SU-DHL-6 (cell line): Measurements from ENCODE around the gene CPNE2.

Experiments used
- H2AFZ ChIP-seq: fragments of 200-600 bp; sonication (generic); 2 replicates; pipeline ENCODE4 v1.6.1; 2014; ENCODE audit warnings: low read depth, mild to moderate bottlenecking, moderate library complexity, mixed read lengths, antibody characterized with exemption, low read length; ENCODE audit not compliant: severe bottlenecking
- H3F3A ChIP-seq: fragments of 200-600 bp; shearing (Covaris generic); 2 replicates; pipeline ENCODE4 v1.6.0; 2016; ENCODE audit warnings: antibody characterized with exemption, mild to moderate bottlenecking; ENCODE audit not compliant: insufficient read depth
- H3K27ac ChIP-seq: fragments of 200-600 bp; sonication (generic); 2 replicates; pipeline ENCODE4 v1.5.1; 2016; ENCODE audit warnings: low read depth, mild to moderate bottlenecking, low read length, moderate library complexity, mixed read lengths
- H3K27me3 ChIP-seq: fragments of 200-600 bp; sonication (generic), shearing (Covaris generic); 2 replicates; pipeline ENCODE4 v1.6.0; 2014; ENCODE audit warnings: mild to moderate bottlenecking, low read length
- H3K36me3 ChIP-seq: fragments of 200-600 bp; sonication (generic); 2 replicates; pipeline ENCODE4 v1.6.1; 2014; ENCODE audit warnings: mild to moderate bottlenecking, low read length, mixed read lengths
- H3K4me2 ChIP-seq: fragments of 300-600, 200-600 bp; shearing (Covaris generic), sonication (generic); 2 replicates; pipeline ENCODE4 v1.6.0; 2014; ENCODE audit warnings: low read length, low read depth, mild to moderate bottlenecking; ENCODE audit not compliant: poor library complexity, severe bottlenecking
- H3K4me3 ChIP-seq: fragments of 200-600 bp; sonication (generic); 2 replicates; pipeline ENCODE4 v1.5.1; 2014; ENCODE audit warnings: antibody characterized with exemption, low read length, mild to moderate bottlenecking, mixed read lengths; ENCODE audit not compliant: insufficient read depth, poor library complexity, severe bottlenecking
- H3K79me2 ChIP-seq: fragments of 200-600 bp; sonication (generic); 2 replicates; pipeline ENCODE4 v1.6.1; 2014; ENCODE audit warnings: mild to moderate bottlenecking, low read length, moderate library complexity; ENCODE audit not compliant: insufficient read depth
- H3K9ac ChIP-seq: fragments of 200-600 bp; sonication (generic); 2 replicates; pipeline ENCODE4 v1.7.0; 2014; ENCODE audit warnings: mild to moderate bottlenecking, low read length
- H3K9me2 ChIP-seq: fragments of 200-600 bp; sonication (generic); replicated peaks from 2 replicates; pipeline ENCODE4 v1.6.1; 2014; ENCODE audit warnings: low read length; ENCODE audit not compliant: insufficient read depth
- H3K9me3 ChIP-seq: fragments of 200-600 bp; sonication (generic); 2 replicates; pipeline ENCODE4 v1.6.1; 2014; ENCODE audit warnings: low read length, mixed read lengths; ENCODE audit not compliant: insufficient read depth
- H4K20me1 ChIP-seq: fragments of 200-600 bp; sonication (generic); 2 replicates; pipeline ENCODE4 v1.6.1; 2014; ENCODE audit warnings: low read depth, mild to moderate bottlenecking, antibody characterized with exemption, low read length, moderate library complexity, mixed read lengths
- EZH2phosphoT487 ChIP-seq: fragments of 200-600 bp; sonication (generic), shearing (Covaris generic); conservative IDR thresholded peaks from 2 replicates; pipeline ENCODE4 v1.6.1; 2018; ENCODE audit warnings: mild to moderate bottlenecking, antibody characterized with exemption, low read length, moderate library complexity, mixed read lengths
- TF ChIP-seq, protein P1 (sequence below): fragments of 200-600 bp; sonication (generic); IDR thresholded peaks from one replicate; pipeline ENCODE4 v1.5.1; 2017; ENCODE audit warnings: antibody characterized with exemption, mild to moderate bottlenecking, low read length, moderate library complexity; ENCODE audit not compliant: insufficient read depth, poor library complexity, severe bottlenecking

CPNE2 gene

DNA sequence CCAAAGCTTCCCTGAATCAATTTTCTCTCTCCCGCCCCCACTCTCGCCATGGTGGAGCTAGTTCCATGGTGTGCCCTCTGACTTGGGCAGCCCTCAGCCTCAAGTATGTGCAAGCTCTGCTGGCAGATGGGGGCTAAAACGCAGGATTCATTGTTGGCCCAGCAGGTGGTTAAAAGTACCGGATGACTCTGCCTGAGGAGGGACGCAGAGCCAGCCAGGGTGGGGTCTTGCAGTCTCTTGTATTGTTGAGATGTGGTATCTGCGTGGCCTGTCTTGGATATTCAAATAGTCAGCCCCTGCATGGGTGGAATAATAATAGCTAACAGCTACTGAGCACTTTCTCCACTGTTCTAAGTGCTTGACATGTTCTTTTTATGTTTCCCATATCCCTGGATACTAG is 36.7 kb upstream of the CPNE2 start:
- Histone ChIP-seq H3K4me2 (no peak overlapping the region), H4K20me1 (no peaks in the 10 kb centered on the region), H3K4me3 (no peak overlapping the region), H3F3A (no peaks in the 10 kb centered on the region), H3K27ac (no peak overlapping the region), H3K36me3 (no peaks in the 10 kb centered on the region), H3K27me3 (no peaks in the 10 kb centered on the region), H3K9me3 (no peaks in the 10 kb centered on the region), H3K79me2 (no peaks in the 10 kb centered on the region), H3K9me2 (no peaks in the 10 kb centered on the region), H2AFZ (no peak overlapping the region), H3K9ac (no peak overlapping the region)
- TF ChIP-seq, protein P1, sequence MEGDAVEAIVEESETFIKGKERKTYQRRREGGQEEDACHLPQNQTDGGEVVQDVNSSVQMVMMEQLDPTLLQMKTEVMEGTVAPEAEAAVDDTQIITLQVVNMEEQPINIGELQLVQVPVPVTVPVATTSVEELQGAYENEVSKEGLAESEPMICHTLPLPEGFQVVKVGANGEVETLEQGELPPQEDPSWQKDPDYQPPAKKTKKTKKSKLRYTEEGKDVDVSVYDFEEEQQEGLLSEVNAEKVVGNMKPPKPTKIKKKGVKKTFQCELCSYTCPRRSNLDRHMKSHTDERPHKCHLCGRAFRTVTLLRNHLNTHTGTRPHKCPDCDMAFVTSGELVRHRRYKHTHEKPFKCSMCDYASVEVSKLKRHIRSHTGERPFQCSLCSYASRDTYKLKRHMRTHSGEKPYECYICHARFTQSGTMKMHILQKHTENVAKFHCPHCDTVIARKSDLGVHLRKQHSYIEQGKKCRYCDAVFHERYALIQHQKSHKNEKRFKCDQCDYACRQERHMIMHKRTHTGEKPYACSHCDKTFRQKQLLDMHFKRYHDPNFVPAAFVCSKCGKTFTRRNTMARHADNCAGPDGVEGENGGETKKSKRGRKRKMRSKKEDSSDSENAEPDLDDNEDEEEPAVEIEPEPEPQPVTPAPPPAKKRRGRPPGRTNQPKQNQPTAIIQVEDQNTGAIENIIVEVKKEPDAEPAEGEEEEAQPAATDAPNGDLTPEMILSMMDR: no peak
- TF ChIP-seq EZH2phosphoT487: no peak

DNA sequence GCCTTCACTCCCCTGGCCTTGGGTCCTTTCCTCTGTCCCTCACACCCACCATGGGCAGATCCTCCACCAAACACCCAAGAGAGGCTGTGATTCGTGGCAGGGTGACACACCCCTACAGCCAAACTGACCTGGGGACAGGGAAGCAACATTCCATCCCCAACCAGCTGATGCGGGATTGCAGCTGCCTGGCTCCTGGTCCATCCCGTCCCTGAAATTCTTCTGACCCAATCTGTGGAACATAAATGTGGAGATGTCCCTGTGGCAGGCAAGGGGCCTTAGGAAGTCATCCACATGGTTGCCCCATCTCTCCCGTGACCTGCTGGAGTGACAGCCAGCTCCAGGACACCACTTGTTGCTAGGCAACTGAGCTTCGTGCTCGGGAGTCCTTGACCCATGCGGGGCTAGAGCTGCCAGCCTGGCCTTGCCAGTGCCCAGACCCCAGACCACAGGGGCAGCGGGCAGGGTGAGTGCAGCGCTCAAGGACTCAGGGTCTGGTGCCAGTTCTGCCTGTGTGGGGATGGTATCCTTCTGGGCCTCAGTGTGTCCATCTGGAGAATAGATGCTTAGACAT is 34.0 kb upstream of the CPNE2 start:
- TF ChIP-seq, protein P1: no peak
- no peak for TF ChIP-seq EZH2phosphoT487
- Histone ChIP-seq H2AFZ (no peak overlapping the region), H3K9me2 (no peaks in the 10 kb centered on the region), H3K36me3 (no peaks in the 10 kb centered on the region), H4K20me1 (no peaks in the 10 kb centered on the region), H3K27ac (no peak overlapping the region), H3K79me2 (no peaks in the 10 kb centered on the region), H3K27me3 (no peaks in the 10 kb centered on the region), H3K9me3 (no peaks in the 10 kb centered on the region), H3K4me2 (no peak overlapping the region), H3K9ac (no peak overlapping the region), H3F3A (no peaks in the 10 kb centered on the region), H3K4me3 (no peak overlapping the region)

DNA sequence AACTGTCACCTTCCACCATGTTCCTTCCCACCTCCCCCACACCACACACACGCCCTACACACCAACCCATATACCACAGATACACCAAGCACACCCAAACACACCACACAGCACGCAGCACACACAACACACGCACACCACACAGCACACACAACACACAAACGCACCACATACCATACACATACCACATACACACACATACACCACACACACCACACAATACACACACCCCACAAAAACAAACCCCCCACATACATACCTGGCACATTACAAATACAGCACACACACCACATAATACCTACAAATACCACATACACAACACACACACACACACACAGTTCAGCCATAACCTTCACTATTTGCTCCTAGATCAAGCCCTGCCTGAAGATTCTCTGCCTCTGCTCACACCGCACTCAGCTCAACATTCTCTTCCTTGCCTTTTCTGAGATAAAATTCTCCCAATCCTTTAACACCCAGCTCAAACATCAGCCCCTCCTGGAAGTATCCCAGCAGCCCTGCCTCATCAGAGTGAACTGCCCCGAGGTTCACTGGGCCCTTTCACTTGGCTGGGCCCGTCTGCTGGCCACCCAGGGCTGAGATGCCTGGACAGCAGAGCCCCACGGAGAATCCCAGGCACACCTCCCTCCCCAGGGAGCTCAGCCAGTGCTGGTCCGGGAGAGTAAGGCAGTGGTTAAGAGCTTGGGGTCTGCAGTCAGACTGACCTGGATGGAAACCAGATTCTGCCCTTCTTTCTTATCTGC is 31.9 kb upstream of the CPNE2 start:
- no peaks in the 10 kb centered on the region for H3K9me3 ChIP-seq
- H3K4me2 ChIP-seq: no peak overlapping the region
- H3K79me2 ChIP-seq: no peaks in the 10 kb centered on the region
- H3K4me3 ChIP-seq: no peak overlapping the region
- no peaks in the 10 kb centered on the region for H3K27me3 ChIP-seq
- H2AFZ ChIP-seq: no peak overlapping the region
- H3K36me3 ChIP-seq: no peaks in the 10 kb centered on the region
- no peaks in the 10 kb centered on the region for H3F3A ChIP-seq
- H3K9ac ChIP-seq: no peak overlapping the region
- H4K20me1 ChIP-seq: no peaks in the 10 kb centered on the region
- H3K27ac ChIP-seq: no peak overlapping the region
- TF ChIP-seq, protein P1: no peak
- no peak for TF ChIP-seq EZH2phosphoT487
- no peaks in the 10 kb centered on the region for H3K9me2 ChIP-seq
